22Rv1 (cell line): ENCODE measurements around the gene PRIM1.

Experiments
- H3K27ac ChIP-seq: fragments of 450-650 bp; 2 replicates; pipeline ENCODE4 v1.5.1; 2017
- ZFX ChIP-seq: fragments of 450-650 bp; IDR thresholded peaks from 2 replicates; pipeline ENCODE4 v1.6.1; 2017; ENCODE audit warnings: antibody characterized with exemption, borderline replicate concordance
- TF ChIP-seq, protein P1 (sequence below): fragments of 450-650 bp; IDR thresholded peaks from 2 replicates; pipeline ENCODE4 v1.5.1; 2017; ENCODE audit warnings: mild to moderate bottlenecking

Gene PRIM1

DNA sequence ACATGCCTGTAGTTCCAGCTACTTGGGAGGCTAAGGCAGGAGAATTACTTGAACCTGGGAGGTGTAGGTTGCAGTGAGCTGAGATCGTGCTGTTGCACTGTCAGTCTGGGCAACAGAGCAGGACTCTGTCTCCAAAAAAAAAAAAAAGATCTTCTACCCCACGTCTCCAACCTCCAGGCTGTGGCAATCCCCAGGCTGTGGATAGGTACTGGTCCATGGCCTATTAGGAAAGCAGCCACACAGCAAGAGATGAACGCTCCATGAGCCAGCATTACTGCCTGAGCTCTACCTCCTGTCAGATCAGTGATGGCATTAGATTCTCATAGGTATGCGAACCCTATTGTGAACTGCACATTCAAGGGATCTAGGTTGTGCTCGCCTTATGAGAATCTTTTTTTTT is 58.0 kb downstream of the PRIM1 start:
- no peak overlapping the region for H3K27ac ChIP-seq
- no peak for TF ChIP-seq ZFX
- TF ChIP-seq, protein P1, sequence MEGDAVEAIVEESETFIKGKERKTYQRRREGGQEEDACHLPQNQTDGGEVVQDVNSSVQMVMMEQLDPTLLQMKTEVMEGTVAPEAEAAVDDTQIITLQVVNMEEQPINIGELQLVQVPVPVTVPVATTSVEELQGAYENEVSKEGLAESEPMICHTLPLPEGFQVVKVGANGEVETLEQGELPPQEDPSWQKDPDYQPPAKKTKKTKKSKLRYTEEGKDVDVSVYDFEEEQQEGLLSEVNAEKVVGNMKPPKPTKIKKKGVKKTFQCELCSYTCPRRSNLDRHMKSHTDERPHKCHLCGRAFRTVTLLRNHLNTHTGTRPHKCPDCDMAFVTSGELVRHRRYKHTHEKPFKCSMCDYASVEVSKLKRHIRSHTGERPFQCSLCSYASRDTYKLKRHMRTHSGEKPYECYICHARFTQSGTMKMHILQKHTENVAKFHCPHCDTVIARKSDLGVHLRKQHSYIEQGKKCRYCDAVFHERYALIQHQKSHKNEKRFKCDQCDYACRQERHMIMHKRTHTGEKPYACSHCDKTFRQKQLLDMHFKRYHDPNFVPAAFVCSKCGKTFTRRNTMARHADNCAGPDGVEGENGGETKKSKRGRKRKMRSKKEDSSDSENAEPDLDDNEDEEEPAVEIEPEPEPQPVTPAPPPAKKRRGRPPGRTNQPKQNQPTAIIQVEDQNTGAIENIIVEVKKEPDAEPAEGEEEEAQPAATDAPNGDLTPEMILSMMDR = no peak

DNA sequence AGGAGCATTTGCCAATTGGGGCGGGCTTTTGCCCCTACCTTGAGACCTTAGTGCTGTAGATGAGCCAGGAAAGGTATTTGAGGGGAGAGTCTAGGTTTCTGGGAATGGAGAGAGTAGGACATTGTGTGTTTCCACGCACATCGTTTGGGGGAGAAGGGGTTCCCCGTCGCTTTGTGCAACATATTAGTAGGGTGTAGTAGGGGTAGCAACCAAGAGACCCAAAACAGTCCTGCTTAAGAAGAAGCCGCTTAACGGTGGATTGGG is 63.3 kb downstream of the PRIM1 start:
- TF ChIP-seq ZFX = no peak
- TF ChIP-seq, protein P1 = no peak
- peak overlapping the region; percentile 100 for H3K27ac ChIP-seq

DNA sequence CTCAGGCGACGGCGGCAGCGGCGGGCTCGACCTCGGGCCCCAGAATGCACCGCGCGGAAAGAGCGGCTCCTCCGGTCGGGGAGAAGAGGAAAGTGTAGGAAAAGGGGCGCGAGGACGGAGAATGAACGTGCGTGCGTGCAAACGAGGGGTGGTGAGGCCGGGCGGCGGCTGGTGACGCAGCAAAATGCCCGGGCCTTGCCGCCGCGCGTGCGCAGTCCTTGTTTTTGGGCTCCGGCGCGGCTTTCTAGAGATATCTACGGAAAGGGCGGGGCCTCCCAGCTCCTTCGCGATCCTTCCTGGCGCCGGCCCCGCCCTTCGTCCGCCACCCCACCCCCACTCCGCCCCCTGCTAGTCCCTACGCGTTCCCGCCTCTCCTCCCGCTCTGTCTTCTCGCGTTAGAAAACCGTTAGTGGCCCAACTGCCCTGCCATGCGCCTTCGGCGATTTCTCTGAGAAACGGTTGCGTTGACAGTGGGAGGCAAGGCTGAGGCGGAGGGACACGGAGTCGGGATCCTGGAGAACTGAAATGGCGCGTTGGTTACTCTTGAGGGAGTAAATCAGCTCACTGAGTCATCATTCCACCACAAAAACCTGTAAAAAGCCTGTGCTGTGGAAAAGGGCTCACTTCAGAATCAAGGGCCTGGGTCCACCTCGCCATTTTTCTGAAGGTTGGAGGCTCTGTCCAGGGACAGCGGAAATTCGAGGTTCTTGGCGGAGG is 63.8 kb downstream of the PRIM1 start, which contains the start of gene PTGES3:
PTGES3 (minus strand) TSS at position 156 of the 717 bp plus-strand sequence. CDS start 285 bp downstream, outside the sequence.
- TF ChIP-seq ZFX = no peak
- TF ChIP-seq, protein P1 = no peak
- H3K27ac ChIP-seq = peak within 1 kb of the TSS; percentile 100

DNA sequence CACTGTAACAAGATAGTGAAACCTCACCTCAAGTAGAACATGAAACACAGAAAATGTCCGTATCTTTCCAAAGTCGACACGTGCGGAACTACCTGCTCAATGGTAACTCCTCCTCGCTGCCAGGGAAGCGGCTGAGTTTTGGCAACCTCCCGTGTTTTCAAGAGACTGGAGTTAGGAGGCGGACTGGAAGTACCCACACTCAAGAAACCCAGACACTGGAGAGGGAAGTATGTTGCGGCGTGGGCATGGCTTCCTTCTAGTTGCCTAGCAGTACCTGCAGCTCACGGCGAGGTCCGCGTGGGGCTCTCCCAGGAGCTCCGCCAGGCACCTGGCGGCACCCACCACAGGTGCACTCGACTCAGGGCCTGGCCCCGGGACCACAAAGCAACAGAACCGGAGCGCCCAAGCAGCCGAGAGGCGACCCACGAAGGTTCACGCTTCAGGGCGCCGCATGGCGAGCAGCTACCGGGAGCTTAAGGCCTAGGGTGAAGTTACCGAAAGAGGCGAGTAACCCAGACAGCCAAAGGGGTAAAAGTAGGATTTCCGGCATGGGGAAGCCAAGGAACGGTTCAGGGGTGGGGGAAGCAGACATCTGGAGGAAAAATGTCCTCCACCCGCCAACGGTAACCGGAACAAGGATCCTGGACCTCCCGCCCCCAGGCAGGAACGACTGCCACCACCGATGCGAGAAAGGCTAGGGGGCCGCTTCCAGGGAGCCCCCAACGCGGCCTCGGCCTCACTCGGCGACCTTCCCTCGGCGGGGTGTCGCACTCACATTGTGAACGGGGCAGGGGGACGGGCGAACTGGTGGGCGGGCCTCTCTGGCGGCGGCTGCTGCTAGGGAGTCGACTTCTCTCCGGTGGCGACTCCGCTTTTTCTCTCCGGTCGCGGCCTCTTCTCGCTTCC is 64.6 kb downstream of the PRIM1 start:
- peak overlapping the region; percentile 100 for H3K27ac ChIP-seq
- no peak for TF ChIP-seq ZFX
- TF ChIP-seq, protein P1 = no peak

DNA sequence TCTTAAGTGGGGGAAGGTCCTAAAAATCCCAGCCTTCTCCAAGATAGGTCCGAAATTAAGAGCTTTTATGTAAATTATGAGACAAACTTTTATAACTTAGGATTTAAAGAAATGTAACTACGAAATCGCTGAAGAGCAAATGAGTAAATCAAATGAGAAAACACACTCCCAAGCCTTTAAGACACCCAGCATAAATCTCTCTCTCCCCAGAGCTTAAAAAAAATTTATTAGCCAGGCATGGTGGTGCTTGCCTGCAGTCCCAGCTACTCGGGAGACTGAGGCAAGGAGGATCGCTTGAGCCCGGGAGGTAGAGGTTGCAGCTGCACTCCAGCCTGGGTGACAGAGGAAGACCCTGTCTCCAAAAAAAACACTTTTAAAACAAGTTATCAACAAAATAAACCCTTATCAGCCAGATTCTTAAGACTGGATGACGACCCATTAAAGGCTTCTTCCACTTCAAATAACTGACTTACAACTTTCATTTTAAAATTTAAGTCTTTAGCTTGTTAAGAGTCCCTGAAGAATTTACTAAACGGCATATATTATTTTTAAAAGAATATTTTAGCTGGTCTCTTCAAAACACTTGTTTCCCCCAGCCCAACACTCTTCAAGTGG is 67.3 kb downstream of the PRIM1 start:
- no peak for TF ChIP-seq ZFX
- TF ChIP-seq, protein P1 = no peak
- H3K27ac ChIP-seq = peak overlapping the region; percentile 100; the same call in 1 of the 2 replicates

DNA sequence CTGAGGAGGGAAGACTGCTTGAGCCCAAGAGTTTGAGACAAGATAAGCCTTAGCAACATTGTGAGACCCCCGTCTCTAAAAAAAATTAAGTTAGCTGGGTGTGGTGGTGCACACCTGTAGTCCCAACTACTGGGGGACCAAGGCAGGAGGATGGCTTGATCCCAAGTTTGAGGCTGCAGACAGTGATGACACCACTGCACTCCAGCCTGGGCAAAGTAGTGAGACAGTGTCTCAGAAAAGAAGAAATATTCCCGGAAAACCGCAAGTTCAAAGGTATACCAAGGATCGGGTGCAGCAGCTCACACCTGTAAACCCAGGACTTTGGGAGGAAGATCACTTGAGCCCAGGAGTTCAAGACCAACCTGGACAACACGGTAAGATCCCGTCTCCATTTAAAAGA is 69.8 kb downstream of the PRIM1 start:
- no peak overlapping the region for H3K27ac ChIP-seq
- TF ChIP-seq ZFX = no peak
- TF ChIP-seq, protein P1 = no peak
